Gastrocnemius medialis (tissue), 4 donors: ENCODE measurements around the gene GARS1.

ENCODE experiments used
- POLR2A ChIP-seq, 2 donors: fragments of 450-650 bp; IDR thresholded peaks; one replicate each; pipeline ENCODE4 v1.6.1; 2017; ENCODE audit warnings: antibody characterized with exemption in 2 of 2, mild to moderate bottlenecking in 2 of 2, moderate library complexity in 2 of 2
- TF ChIP-seq, protein P1 (sequence below), 5 experiments: fragments of 450-650 bp in 3 of 5; fragments of 200-600 bp in 2 of 5; sonication (generic) in 2 of 5; IDR thresholded peaks in 4 of 5; conservative IDR thresholded peaks in 1 of 5; 1 replicate in 4 of 5; 2 replicates in 1 of 5; pipeline ENCODE4 v1.5.1; 2016 to 2019; ENCODE audit warnings: antibody characterized with exemption in 5 of 5, mild to moderate bottlenecking in 3 of 5, moderate library complexity in 3 of 5

DNA sequence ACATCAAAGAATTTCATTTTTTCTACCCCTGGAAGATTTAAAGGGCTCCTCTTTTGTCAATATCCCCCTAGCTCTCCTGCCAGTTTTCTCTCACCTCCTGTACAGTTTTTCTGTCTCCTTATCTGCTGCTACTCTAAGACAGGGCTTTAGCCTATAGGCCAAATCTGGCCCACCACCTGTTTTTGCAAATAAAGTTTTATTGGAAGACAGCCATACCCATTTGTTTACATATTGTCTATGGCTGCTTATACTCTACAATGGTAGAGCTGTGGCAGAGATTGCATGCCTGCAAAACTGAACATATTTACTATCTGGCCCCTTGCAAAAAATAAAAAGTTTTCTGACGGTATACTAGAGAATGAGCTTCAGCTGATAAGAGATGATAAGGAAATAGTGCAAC is 37.4 kb upstream of the GARS1 start:
- TF ChIP-seq, protein P1, sequence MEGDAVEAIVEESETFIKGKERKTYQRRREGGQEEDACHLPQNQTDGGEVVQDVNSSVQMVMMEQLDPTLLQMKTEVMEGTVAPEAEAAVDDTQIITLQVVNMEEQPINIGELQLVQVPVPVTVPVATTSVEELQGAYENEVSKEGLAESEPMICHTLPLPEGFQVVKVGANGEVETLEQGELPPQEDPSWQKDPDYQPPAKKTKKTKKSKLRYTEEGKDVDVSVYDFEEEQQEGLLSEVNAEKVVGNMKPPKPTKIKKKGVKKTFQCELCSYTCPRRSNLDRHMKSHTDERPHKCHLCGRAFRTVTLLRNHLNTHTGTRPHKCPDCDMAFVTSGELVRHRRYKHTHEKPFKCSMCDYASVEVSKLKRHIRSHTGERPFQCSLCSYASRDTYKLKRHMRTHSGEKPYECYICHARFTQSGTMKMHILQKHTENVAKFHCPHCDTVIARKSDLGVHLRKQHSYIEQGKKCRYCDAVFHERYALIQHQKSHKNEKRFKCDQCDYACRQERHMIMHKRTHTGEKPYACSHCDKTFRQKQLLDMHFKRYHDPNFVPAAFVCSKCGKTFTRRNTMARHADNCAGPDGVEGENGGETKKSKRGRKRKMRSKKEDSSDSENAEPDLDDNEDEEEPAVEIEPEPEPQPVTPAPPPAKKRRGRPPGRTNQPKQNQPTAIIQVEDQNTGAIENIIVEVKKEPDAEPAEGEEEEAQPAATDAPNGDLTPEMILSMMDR (IDR thresholded peaks at IDR 0.05 in 4 of 5, conservative IDR thresholded peaks at IDR 0.05 in 1 of 5) = no peak
- no peak for TF ChIP-seq POLR2A (IDR thresholded peaks at IDR 0.05)
